ENCODE results near the gene PPP1R36. TPM values are rescaled to one million over a fixed set of nuclear protein-coding genes. Genes with fewer than 3 reads are reported as not detected.

PPP1R36 gene, protein sequence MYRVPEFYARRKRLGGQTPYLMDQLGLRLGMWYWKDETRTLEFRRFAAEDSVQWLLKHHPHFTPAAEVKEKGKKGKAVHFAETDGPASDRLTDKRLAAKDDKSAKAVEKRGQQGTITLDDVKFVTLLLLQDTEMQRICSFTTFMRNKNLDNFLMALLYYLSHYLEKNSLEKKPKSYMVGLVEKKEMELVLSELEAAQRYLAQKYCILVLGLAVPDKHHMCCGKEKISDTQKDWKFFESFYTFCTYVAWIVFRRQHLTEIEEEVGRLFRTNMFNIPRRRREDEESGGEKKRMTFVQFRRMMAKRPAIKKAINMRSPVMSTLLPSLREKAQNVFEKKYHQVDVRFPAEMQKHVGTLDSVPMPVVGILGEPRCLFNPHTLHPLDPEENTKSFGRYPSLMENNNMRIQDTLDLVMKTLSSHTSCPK
- total RNA-seq (2022; extraction: Qiagen RNA extraction; ENCODE audit: low read depth), result 0.25 to 0.59 TPM (median 0.36 TPM) in 5 replicates

DNA sequence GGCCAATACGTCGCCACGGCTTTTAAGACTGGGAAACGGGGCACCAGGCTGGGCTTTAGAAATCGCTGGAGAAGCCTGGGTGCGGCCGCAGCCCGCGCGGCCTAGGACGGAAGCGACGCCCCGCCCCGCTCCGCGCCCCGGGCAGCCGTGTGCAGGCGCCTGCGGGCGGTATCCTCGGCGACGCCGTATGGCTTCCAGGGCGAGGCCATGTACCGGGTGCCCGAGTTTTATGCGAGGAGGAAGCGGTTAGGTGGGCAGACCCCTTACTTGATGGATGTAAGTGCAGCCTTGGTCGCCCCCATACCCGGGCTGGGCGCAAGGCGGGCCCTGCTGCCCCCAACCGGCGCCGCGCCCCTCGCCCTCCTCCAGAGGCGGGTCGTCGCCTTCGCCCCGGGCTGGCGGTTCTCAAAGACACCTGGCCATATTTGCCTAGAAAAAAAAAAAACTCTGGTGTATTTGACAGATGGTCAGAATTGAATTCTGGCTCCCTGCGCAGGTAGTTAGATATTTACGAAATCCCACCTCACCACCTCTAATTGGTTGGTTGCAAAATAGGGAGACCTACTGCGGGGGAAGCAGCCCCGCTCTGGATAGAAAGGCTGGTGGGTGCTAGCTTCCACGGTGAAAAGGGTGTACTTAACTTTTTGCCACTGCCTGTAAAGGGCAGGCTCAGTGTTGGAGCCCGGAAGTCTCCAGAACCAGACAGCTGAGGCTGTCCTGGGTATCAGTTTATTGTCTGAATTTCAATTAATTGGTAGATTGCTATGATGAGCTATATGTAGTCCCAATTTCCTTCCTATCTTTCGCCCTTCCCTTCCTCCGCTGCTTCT lies at the start of gene PPP1R36:
Gene PPP1R36, plus strand, starts transcription at position 171 of the 830 bp plus-strand sequence. Its CDS starts 37 bp downstream, at position 208.

GRCh38 chr14:64503434-64504309 lies 46.1 kb upstream of the PPP1R36 start, which contains the start of gene ZBTB25:
TSS of gene ZBTB25 (minus strand) at chr14:64503838. CDS start at chr14:64490533, 13,305 bp downstream.

GRCh38 chr14:64504310-64504896 lies 45.4 kb upstream of the PPP1R36 start, which contains the start of gene ZBTB1:
TSS of gene ZBTB1 (plus strand) at chr14:64504770. CDS start at chr14:64521505, 16,735 bp downstream.

GRCh38 chr14:64540208-64541202 lies 9.3 kb upstream of the PPP1R36 start, which contains the start of gene HSPA2:
TSS of gene HSPA2 (plus strand) at chr14:64540741. CDS start at chr14:64540850, 109 bp downstream.

Other genes with a start within 250 kb of the PPP1R36 start
- gene MTHFD1, start 161.6 kb upstream of the PPP1R36 start, total RNA-seq (2022; extraction: Qiagen RNA extraction; ENCODE audit: low read depth), result 108 to 122 TPM (median 117 TPM) in 5 replicates
- 0.25 to 0.44 TPM (median 0.35 TPM) in 5 replicates for gene AKAP5, start 84.5 kb upstream of the PPP1R36 start, total RNA-seq (2022; extraction: Qiagen RNA extraction; ENCODE audit: low read depth)
- 4.0 to 6.7 TPM (median 6.1 TPM) in 5 replicates for gene ZBTB25, start 46.1 kb upstream of the PPP1R36 start, total RNA-seq (2022; extraction: Qiagen RNA extraction; ENCODE audit: low read depth)
- 21.2 to 25.2 TPM (median 24.1 TPM) in 5 replicates for gene ZBTB1, start 45.2 kb upstream of the PPP1R36 start, total RNA-seq (2022; extraction: Qiagen RNA extraction; ENCODE audit: low read depth)
- gene HSPA2, start 9.2 kb upstream of the PPP1R36 start, total RNA-seq (2022; extraction: Qiagen RNA extraction; ENCODE audit: low read depth), result 41.1 to 51.7 TPM (median 45.6 TPM) in 5 replicates
- gene PLEKHG3, start 154.5 kb downstream of the PPP1R36 start, total RNA-seq (2022; extraction: Qiagen RNA extraction; ENCODE audit: low read depth), result 34.5 to 53.1 TPM (median 47.4 TPM) in 5 replicates